ENCODE data around the gene UCK2. TPM values are rescaled to one million over a fixed set of nuclear protein-coding genes. Genes with fewer than 3 reads are reported as not detected.

The UCK2 gene
- total RNA-seq, 1 donor = 97.6 TPM

GRCh38 chr1:165858364-165858823 is 31.0 kb downstream of the UCK2 start:
- H3K4me3 ChIP-seq (ENCODE audit: low read depth, low read length) = no peak overlapping the region
- no peak for DNase-seq (ENCODE audit: low read depth)
- TF ChIP-seq CTCF (IDR thresholded peaks at IDR 0.05; ENCODE audit: insufficient read depth, low read depth, low read length) = no peak

GRCh38 chr1:165858967-165859845 is 31.8 kb downstream of the UCK2 start:
- no peak for DNase-seq (ENCODE audit: low read depth)
- no peak for TF ChIP-seq CTCF (IDR thresholded peaks at IDR 0.05; ENCODE audit: insufficient read depth, low read depth, low read length)
- H3K4me3 ChIP-seq (ENCODE audit: low read depth, low read length) = no peak overlapping the region

GRCh38 chr1:165860065-165860464 is 32.7 kb downstream of the UCK2 start:
- no peak for DNase-seq (ENCODE audit: low read depth)
- no peak for TF ChIP-seq CTCF (IDR thresholded peaks at IDR 0.05; ENCODE audit: insufficient read depth, low read depth, low read length)
- H3K4me3 ChIP-seq (ENCODE audit: low read depth, low read length) = no peak overlapping the region

- H3K4me3 ChIP-seq (ENCODE audit: low read depth, low read length) = no peak overlapping the region
- no peak for DNase-seq (ENCODE audit: low read depth)
- no peak for TF ChIP-seq CTCF (IDR thresholded peaks at IDR 0.05; ENCODE audit: insufficient read depth, low read depth, low read length)
Observed at GRCh38 chr1:165861911-165862310, 34.5 kb downstream of the UCK2 start.

GRCh38 chr1:165862448-165862847 is 35.0 kb downstream of the UCK2 start:
- no peak overlapping the region for H3K4me3 ChIP-seq (ENCODE audit: low read depth, low read length)
- DNase-seq (ENCODE audit: low read depth) = no peak
- no peak for TF ChIP-seq CTCF (IDR thresholded peaks at IDR 0.05; ENCODE audit: insufficient read depth, low read depth, low read length)

GRCh38 chr1:165863346-165863745 is 35.9 kb downstream of the UCK2 start:
- no peak overlapping the region for H3K4me3 ChIP-seq (ENCODE audit: low read depth, low read length)
- DNase-seq (ENCODE audit: low read depth) = no peak
- no peak for TF ChIP-seq CTCF (IDR thresholded peaks at IDR 0.05; ENCODE audit: insufficient read depth, low read depth, low read length)

Measured in fibroblast of villous mesenchyme (primary cell).